GM21528 (cell line): ENCODE measurements around the gene VASH2.

ENCODE experiments used
- ATAC-seq: cut with Tn5 transposase; IDR thresholded peaks from one replicate; pipeline ENCODE4 v1.9.1; 2021; ENCODE audit warnings: mild to moderate bottlenecking, moderate library complexity; ENCODE audit not compliant: unreplicated experiment, low FRiP score

The VASH2 gene

GRCh38 chr1:212928323-212929291, 21.7 kb upstream of the VASH2 start:
- ATAC-seq: peak; percentile 57

- peak; percentile 54 for ATAC-seq
Observed at GRCh38 chr1:212930986-212931678, 19.2 kb upstream of the VASH2 start.

GRCh38 chr1:212933815-212934471, 16.4 kb upstream of the VASH2 start:
- ATAC-seq: no peak

DNA sequence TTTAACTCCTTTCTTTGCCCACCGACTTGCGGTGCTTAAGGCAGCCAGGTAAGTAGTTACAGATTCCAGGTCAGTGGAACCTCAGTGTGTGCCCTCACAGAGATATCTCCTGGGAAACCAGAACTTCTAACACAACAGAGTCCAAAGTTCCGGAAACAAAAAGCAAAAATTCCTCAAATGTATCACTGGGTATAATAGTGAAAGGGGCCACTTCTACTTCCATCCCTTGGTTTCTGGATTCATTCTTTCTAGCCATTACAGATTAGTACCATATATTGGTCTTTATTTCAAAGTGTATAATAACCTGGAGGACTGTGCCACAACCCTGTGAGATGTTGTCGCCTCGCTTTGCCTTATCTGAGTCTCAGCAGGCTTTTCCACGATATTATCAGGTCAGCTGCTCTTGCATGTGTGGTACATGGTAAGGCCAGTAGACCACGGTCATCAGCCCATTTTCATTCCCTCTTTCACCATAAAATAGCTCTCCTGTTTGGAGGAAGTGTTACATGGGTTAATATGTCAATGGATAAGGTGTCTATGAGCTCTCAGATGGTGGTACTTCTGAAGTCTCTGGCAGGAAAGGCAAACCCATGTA, 14.9 kb upstream of the VASH2 start:
- ATAC-seq: no peak

DNA sequence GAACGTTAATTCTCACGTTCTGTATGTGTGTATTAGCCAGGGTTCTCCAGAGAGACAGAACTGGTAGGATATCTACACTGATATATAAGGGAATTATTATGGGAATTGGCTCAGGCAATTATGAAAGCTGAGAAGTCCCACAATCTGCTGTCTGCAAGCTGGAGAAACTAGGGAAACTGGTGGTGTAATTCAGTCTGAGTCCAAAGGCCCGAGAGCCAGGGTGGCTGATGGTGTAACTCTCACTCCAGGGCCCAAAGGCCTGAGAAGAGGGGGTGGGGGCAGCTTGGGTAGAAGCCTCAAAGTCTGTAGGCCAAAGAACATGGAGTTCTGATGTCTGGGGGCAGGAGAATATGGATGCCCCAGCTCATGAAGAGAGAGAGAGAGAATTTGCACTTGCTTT, 13.3 kb upstream of the VASH2 start:
- ATAC-seq: no peak

GRCh38 chr1:212938846-212939245, 11.5 kb upstream of the VASH2 start:
- ATAC-seq: no peak

DNA sequence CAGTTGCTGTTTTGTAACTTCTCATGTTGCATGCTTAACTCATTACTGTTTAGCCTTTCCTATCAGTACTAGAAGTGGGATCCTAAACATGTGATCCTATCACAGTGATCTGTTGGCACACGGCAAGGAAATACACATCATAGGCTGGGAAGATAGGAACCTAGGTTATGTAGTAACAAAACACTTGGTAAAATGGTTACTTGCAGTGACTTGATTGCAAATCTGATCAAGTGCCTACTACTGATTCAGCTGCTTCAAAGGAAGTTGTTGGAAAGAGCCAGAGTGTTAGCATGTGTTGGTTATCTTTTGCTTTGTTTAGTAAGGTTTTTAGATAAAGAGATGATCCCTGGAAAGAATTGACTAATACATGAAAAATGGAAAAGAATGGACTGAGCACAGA, 8.9 kb upstream of the VASH2 start:
- no peak for ATAC-seq

DNA sequence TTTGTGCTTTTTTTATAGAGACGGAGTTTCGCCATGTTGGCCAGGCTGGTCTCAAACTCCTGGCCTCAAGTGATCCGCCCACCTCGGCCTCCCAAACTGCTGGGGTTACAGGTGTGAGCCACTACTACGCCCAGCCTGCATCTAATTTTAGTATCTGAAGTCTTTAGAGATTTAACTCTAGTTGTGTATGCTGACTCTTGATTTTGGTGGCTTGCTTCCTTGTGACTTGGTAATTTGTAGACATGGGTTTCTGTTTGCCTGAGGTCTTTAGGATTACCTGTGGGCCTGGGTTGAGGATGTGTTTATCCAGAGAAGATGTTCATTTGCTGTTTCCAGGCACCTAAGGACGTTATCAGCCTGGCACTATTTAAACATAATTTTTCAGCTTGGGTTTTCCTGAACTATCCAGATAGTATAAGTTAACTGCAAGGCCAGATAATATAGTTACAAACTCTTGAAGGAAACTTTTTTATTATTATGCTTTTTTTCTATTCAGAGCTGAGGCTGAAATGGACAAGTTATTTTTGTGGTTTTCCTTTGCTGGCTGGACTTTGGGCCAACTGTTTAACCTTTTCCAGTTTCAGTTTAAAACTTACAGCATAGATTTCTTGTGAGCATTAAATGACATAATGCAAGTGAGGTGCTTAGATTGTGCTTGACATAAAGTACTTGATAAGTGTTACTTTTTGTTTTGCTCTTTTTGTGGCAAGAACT, 7.5 kb upstream of the VASH2 start:
- no peak for ATAC-seq

DNA sequence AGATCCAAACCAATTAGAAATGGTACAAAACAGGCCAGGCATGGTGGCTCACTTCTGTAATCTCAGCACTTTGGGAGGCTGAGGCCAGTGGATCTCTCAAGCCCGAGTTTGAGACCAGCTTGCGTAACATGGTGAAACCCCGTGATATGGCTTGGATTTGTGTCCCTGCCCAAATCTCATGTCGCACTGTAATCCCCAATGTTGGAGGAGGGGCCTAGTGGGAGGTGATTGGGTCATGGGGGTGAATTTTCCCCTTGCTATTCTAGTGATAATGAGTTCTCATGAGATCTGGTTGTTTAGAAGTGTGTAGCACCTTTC, 7.0 kb upstream of the VASH2 start:
- no peak for ATAC-seq

DNA sequence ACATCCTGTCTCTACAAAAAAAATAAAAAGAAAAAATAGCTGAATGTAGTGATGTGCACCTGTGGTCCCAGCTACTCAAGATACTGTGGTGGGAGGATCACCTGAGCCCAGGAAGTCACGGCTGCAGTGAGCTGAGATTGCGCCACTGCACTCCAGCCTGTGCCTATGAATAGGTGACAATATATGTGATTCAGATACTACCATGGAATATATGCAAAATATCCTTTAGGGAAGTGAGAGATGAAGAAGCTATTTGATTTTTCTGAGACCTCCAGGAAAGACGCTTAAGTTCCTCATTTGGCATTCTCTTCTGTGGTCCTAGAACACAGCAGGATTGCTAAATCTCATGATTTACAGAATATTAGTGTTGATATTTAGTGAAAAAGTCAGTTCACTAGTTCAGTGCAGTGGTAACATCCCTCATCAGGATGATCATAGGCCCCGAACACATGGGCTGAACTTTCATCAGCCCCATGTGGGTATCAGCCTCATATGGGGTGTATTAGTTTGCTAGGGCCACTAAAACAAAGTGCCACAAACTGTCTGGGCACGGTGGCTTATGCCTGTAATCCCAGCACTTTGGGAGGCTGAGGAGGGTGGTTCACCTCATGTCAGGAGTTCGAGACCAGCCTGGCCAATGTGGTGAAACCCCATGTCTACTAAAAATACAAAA, 6.0 kb upstream of the VASH2 start:
- ATAC-seq: no peak

- ATAC-seq: no peak
Observed at GRCh38 chr1:212945056-212945455, 5.3 kb upstream of the VASH2 start.

DNA sequence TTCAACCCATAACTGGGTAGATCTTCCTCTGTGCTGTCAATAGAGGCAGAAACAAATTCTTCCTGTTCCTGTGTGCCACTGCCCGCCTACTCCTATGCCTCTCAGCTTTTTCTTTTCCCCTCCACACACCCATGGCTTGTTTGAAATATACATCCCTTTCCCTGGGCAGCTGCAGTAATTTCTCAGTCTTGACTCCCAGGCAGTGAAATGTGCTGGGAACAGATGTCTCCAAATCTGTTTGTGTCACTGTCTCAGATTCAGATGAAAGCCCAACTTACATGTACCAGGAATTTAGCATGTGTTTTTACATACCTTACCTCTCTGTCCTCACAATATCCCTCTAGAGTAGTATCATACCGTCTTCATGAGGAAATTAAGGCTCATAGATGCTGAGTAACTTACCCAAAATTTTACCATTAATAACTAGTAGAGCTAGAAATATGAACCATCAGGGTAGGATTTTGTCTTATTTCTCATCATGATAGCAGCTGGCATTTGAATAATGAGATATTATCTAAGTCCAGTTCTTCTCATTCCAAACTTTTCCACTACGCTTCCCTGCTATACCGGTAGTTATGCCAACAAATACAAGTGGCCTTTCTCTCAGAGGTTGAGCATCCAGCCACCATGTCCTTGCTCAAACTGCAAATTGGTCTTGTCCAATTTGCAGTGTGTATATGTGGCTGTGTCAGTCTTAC, 4.7 kb upstream of the VASH2 start:
- no peak for ATAC-seq

DNA sequence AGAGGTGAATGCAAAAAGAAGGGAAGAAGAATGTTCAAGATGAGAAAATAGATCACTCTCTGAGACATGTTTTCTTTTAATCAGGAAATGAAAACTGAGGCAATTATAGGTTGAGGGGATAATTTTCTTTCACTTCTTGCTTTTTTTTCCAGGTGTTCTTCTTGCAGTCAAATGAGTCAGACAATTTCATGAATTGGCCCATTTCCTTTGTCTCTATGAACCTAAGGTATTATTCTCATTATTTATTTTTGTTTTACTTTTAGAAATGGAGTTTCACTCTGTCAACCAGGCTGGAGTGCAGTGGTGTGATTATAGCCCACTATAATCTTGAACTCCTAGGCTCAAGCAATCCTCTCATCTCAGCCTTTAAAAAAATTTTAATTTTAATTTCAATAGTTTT, 3.5 kb upstream of the VASH2 start:
- no peak for ATAC-seq

DNA sequence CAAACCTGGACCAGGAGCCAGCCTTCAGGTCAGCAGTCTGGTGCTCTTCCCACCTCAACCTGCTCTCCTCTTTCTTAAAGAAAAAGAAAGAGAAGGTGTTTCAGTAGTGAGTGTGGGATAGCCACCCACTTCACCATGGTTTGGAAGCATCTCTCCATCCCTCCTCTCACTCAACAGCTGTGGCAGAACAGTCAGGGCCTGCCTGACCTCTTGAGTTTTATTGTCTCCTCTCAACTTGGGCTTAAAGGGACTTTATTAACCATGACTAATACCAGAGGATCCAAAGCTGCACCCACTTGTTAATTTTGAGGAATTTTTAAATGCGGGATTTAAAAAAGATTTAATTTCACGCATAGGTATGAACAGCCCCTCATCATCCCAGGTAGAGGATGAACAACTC, 570 bp upstream of the VASH2 start:
- ATAC-seq: no peak

DNA sequence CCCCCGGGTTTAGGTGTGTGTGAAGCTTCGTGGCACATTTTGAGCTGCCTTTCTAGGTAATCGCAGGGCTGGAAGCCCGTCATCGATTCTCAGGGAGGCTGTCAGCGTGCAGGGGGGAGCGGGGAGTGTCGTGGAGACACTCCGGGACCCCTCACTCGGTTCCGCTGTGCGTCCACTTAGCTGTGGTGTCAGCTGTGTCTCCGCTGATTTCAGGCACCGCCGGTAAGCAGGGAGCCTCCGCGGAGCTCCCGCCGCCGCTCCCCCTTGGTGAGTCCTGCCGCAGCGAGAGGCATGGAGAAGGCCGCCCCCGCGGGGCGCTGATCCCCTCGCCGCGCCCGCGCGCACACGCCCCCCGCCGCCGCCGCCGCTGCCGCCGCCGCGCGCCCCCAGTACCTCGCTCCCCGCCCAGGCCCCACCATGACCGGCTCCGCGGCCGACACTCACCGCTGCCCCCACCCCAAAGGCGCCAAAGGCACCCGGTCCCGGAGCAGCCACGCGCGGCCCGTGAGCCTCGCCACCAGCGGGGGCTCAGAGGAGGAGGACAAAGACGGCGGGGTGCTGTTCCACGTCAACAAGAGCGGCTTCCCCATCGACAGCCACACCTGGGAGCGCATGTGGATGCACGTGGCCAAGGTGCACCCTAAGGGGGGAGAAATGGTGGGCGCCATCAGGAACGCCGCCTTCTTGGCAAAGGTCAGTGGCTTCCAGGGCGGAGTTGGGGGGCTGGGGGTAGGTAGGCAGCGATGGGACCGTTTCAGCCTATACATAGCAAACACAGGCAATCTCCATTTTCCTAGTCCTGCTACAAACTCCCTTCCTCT, 995 bp downstream of the VASH2 start:
- ATAC-seq: no peak

- no peak for ATAC-seq
Observed at GRCh38 chr1:212951947-212952640, 1.8 kb downstream of the VASH2 start.

- ATAC-seq: no peak
Observed at GRCh38 chr1:212952641-212952976, 2.3 kb downstream of the VASH2 start.

GRCh38 chr1:212953321-212953720, 3.0 kb downstream of the VASH2 start:
- ATAC-seq: no peak
